Measurements from ENCODE around the gene MED13L. TPM values are rescaled to one million over a fixed set of nuclear protein-coding genes. Genes with fewer than 3 reads are reported as not detected.
A peak's percentile ranks its signal among the peaks of the same experiment; 100 is the strongest.

Gene MED13L
- total and polyA plus RNA-seq, 8 donors = 10.3 to 93.8 (median 53.0) TPM

- H3K9me3 ChIP-seq = no peaks in the 10 kb centered on the region
- ATAC-seq = no peak
- H3K27me3 ChIP-seq = no peaks in the 10 kb centered on the region
- H3K36me3 ChIP-seq = no peaks in the 10 kb centered on the region
- TF ChIP-seq CTCF (IDR thresholded peaks at IDR 0.05) = no peak
- peaks cover 8 to 12% (median 8%) of the 10 kb centered on the region in 3 donors for H3K4me1 ChIP-seq
- DNase-seq = no peak
- intact Hi-C loops (cut with DNase I) = no loop called here
- H3K4me3 ChIP-seq = no peak overlapping the region
- no peak overlapping the region for H3K27ac ChIP-seq
- FAIRE-seq = no peak
- 73 to 74% methylated on average over 3 of the region's 3 CpGs for WGBS, 2 donors
Measured at GRCh38 chr12:116233669-116234068, 43.8 kb downstream of the MED13L start.

DNA sequence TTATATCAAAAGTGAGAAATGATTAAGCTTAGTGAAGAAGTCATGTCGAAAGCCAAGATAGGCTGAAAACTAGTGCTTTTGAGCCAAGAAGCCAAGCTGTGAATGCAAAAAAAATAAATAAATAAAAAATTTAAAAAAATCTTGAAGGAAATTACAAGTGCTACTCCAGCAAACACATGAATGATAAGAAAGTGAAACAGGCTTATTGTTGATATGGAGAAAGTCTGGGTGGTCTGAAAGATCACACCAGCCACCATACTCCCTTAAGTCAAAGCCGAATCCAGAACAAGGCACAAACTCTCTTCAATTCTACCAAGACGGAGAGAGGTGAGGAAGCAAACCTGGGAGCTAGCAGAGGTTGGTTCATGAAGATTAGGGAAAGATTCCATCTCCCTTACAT lies 49.7 kb downstream of the MED13L start:
- no peak for TF ChIP-seq CTCF (IDR thresholded peaks at IDR 0.05)
- Histone ChIP-seq H3K4me1 (peaks cover 0 to 10% (median 0%) of the 10 kb centered on the region in 3 donors), H3K36me3 (no peaks in the 10 kb centered on the region), H3K27ac (no peak overlapping the region), H3K9me3 (no peaks in the 10 kb centered on the region), H3K4me3 (no peak overlapping the region), H3K27me3 (no peaks in the 10 kb centered on the region)
- intact Hi-C loops (cut with DNase I) = no loop called here
- FAIRE-seq (no peak), DNase-seq (no peak), ATAC-seq (no peak)
- whole genome bisulfite sequencing, 2 donors = 74 to 79% methylated on average over 3 of the region's 3 CpGs

DNA sequence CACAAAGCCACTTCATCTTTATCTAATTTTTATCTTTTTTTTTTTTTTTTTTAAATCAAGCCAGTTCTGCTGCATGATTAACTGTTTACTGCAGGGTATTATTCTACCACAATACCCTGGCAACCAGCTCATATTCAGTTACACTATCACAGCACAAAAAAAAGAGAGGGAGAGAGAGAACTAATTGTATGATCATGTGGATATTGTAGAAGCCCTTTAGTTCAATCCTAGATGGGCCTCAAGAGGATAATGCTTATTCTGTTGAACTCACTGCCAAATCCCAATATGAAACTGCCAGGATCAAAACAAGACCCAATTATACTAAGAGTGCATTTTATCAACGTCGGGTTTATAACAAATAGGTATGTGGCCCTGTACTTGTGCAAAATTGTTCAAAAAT lies 51.5 kb downstream of the MED13L start:
- 60 to 63% methylated on average over 2 of the region's 2 CpGs for whole genome bisulfite sequencing, 2 donors

DNA sequence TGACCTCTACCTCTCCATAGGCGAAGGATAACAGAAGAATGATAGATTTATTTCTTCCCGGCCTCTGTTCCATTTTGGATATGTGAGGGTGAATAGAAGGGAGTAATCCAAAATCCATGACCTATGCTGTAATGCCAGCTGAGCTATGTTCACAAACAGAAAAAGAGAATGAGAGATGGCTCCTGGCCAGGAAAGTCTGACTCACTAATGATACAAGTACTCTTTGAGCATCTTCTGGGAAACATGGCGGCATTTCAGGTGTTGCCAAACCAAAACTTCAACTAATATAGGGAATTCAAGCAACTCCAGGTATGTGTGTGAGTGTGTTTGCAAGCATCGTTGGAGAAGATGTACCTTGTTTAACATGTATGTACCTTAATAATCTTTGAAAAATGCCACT lies 55.1 kb downstream of the MED13L start:
- peak in 4 of 6 donors; percentile 53 to 84 (median 72) for DNase-seq
- 54 to 75% methylated on average over 4 of the region's 4 CpGs for WGBS, 2 donors
- no peaks in the 10 kb centered on the region for H3K27me3 ChIP-seq
- peak overlapping the region in 1 of 4 donors; percentile 31 for H3K27ac ChIP-seq
- ATAC-seq = peak; percentile 71 to 90 (median 77)
- H3K9me3 ChIP-seq = no peaks in the 10 kb centered on the region
- FAIRE-seq = no peak
- intact Hi-C loops (cut with DNase I) = no loop called here
- no peak for TF ChIP-seq CTCF (IDR thresholded peaks at IDR 0.05)
- H3K4me3 ChIP-seq = no peak overlapping the region
- no peaks in the 10 kb centered on the region for H3K36me3 ChIP-seq
- H3K4me1 ChIP-seq = peaks cover 0 to 34% (median 17%) of the 10 kb centered on the region in 3 donors

More for the DNA sequence above, 51.5 kb downstream of the MED13L start:
- no peak for ATAC-seq
- Histone ChIP-seq H3K27me3 (no peaks in the 10 kb centered on the region), H3K4me1 (peaks cover 0 to 24% (median 6%) of the 10 kb centered on the region in 3 donors), H3K4me3 (no peak overlapping the region), H3K36me3 (no peaks in the 10 kb centered on the region), H3K9me3 (no peaks in the 10 kb centered on the region), H3K27ac (no peak overlapping the region)
- no peak for DNase-seq
- no peak for TF ChIP-seq CTCF (IDR thresholded peaks at IDR 0.05)
- intact Hi-C loops (cut with DNase I) = no loop called here
- no peak for FAIRE-seq

- Histone ChIP-seq H3K4me1 (peaks cover 0 to 33% (median 17%) of the 10 kb centered on the region in 3 donors), H3K4me3 (no peak overlapping the region), H3K9me3 (no peaks in the 10 kb centered on the region), H3K27me3 (no peaks in the 10 kb centered on the region), H3K27ac (no peak overlapping the region), H3K36me3 (no peaks in the 10 kb centered on the region)
- intact Hi-C loops (cut with DNase I) = no loop called here
- 95 to 96% methylated on average over 3 of the region's 3 CpGs for WGBS, 2 donors
- no peak for TF ChIP-seq CTCF (IDR thresholded peaks at IDR 0.05)
- FAIRE-seq = no peak
- ATAC-seq = no peak
- DNase-seq = no peak
Measured at GRCh38 chr12:116220756-116221155, 56.7 kb downstream of the MED13L start.

Data from pancreas (tissue), 10 donors.